Mesodermal cell (in vitro differentiated cells): ENCODE results near the gene ZNF280D.

ENCODE experiments used
- H3K27ac ChIP-seq: 2 replicates; pipeline ENCODE4 v1.7.0; 2013; ENCODE audit warnings: mild to moderate bottlenecking, low read depth, low read length, moderate library complexity; ENCODE audit not compliant: severe bottlenecking
- H3K36me3 ChIP-seq: 2 replicates; pipeline ENCODE4 v1.7.1; 2013; ENCODE audit warnings: mild to moderate bottlenecking, low read length, moderate library complexity; ENCODE audit not compliant: control insufficient read depth, insufficient read depth
- H3K4me1 ChIP-seq: one replicate; pipeline ENCODE4 v1.7.1; 2013; ENCODE audit warnings: mild to moderate bottlenecking, low read length; ENCODE audit not compliant: insufficient read depth, control insufficient read depth, poor library complexity, severe bottlenecking
- H3K4me3 ChIP-seq: 2 replicates; pipeline ENCODE4 v1.7.0; 2013; ENCODE audit warnings: low read length, control low read depth, mild to moderate bottlenecking; ENCODE audit not compliant: insufficient read depth, poor library complexity, severe bottlenecking; ENCODE audit errors: extremely low read depth
- H3K9me3 ChIP-seq: 2 replicates; pipeline ENCODE4 v1.7.1; 2013; ENCODE audit warnings: mild to moderate bottlenecking, low read length, moderate library complexity; ENCODE audit not compliant: control insufficient read depth
- WGBS, 2 experiments: methylation state at CpG; one replicate each; pipeline ENCODE4 v1.1.5; 2013; ENCODE audit warnings: missing lambda C conversion rate in 2 of 2; ENCODE audit not compliant: insufficient coverage in 2 of 2; 5-methylcytosine and 5-hydroxymethylcytosine counted together

Gene ZNF280D

DNA sequence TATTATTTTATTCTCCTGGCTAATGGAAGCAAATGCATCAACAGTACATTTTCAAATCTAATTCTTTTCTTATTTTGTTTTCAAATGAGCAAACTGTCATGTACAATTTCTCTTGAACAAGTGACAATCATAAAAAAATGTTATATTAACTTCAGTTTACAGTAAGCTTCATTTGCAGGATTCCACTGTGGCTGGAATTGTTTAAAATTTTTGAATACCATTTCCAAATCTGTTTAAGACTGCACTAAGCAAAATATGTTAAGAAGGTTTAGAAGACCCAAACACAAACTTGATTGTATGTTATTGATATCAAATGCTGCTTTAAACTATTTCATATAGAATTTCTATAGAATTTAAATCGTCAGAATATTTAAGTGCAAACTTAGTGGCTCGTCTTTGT is 92.8 kb downstream of the ZNF280D start:
- no peaks in the 10 kb centered on the region for H3K9me3 ChIP-seq
- no peaks in the 10 kb centered on the region for H3K4me1 ChIP-seq
- H3K36me3 ChIP-seq: no peaks in the 10 kb centered on the region
- no peak overlapping the region for H3K27ac ChIP-seq
- no peak overlapping the region for H3K4me3 ChIP-seq
- WGBS, 2 experiments: no CpG with 5 or more reads among the region's 2 CpGs

- Histone ChIP-seq H3K4me1 (no peaks in the 10 kb centered on the region), H3K27ac (no peak overlapping the region), H3K9me3 (no peaks in the 10 kb centered on the region), H3K4me3 (no peak overlapping the region), H3K36me3 (no peaks in the 10 kb centered on the region)
Observed at GRCh38 chr15:56640127-56640526, 93.2 kb downstream of the ZNF280D start.

DNA sequence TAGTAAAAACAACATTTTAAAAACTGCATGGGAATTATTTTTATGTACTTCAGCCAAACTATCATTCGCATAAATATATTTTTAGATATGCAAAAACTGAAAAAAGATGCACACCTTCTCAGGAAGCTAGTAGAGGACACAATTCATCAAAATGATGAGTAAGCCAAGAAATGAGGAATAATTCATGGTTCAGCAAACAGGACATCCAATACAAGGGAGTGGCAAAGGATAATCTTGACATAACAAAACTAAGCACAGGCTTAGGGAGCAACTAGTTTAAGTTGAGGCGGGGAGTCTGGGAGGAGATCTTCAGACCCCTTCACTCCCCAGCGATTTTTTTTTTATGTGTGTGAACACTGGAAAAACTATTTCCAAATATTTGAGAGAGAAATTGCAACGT is 93.7 kb downstream of the ZNF280D start:
- H3K4me3 ChIP-seq: no peak overlapping the region
- no peaks in the 10 kb centered on the region for H3K4me1 ChIP-seq
- H3K27ac ChIP-seq: no peak overlapping the region
- no peaks in the 10 kb centered on the region for H3K9me3 ChIP-seq
- H3K36me3 ChIP-seq: no peaks in the 10 kb centered on the region
- no CpG with 5 or more reads among the region's 4 CpGs for whole genome bisulfite sequencing, 2 experiments

DNA sequence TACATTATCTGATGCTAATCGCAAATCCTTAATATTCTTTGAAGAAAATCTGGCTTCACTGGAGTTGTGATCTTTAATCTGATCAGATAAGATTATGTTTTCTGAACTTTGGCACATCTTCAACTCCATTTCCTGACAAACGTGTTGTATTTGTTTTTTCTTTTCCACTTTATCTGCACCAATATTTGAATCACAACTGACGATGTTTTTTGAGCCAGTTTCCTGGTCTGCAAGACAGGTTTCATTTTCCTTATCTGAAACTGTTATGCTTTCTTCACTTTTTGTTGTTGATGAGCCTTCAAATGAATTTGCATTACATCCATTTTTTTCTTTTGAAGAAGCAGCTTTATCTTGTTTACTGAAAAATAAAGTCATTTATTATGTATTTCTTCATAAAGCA is 101.5 kb downstream of the ZNF280D start:
- H3K9me3 ChIP-seq: no peaks in the 10 kb centered on the region
- no peak overlapping the region for H3K4me3 ChIP-seq
- H3K27ac ChIP-seq: no peak overlapping the region
- no peaks in the 10 kb centered on the region for H3K36me3 ChIP-seq
- WGBS, 2 experiments: 86% methylated on average over 1 of the region's 3 CpGs; no CpG with 5 or more reads in 1 of the 2 experiments
- H3K4me1 ChIP-seq: no peaks in the 10 kb centered on the region

GRCh38 chr15:56628893-56629532 is 104.3 kb downstream of the ZNF280D start:
- Histone ChIP-seq H3K4me3 (no peak overlapping the region), H3K36me3 (no peaks in the 10 kb centered on the region), H3K4me1 (no peaks in the 10 kb centered on the region), H3K9me3 (no peaks in the 10 kb centered on the region), H3K27ac (no peak overlapping the region)
- WGBS, 2 experiments: no CpG with 5 or more reads among the region's 2 CpGs

DNA sequence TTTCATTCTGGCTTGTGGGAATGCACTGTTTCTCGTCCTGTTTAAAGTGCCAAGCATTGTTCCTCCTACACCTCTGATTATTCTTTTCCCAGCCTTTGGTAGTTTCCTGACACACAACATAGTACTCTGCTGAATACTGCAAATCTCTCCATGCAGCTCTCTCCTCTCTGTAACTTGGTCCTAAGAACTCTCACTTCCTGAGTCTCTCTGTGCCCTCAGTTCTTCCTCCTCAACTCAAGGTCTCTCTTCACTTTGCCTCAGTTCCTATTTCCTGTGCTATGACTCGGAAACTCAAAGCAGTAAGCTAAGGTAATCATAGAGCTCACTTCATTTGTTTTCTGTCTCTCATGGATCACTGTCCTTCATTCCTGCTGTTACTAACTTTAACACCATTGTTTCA is 113.4 kb downstream of the ZNF280D start:
- Histone ChIP-seq H3K9me3 (no peaks in the 10 kb centered on the region), H3K4me3 (no peak overlapping the region), H3K36me3 (no peaks in the 10 kb centered on the region), H3K27ac (no peak overlapping the region), H3K4me1 (no peaks in the 10 kb centered on the region)
- whole genome bisulfite sequencing, 2 experiments: 71 to 83% methylated on average over 1 to 2 of the region's 2 CpGs

GRCh38 chr15:56617628-56618027 is 115.7 kb downstream of the ZNF280D start:
- no peak overlapping the region for H3K4me3 ChIP-seq
- H3K27ac ChIP-seq: no peak overlapping the region
- H3K9me3 ChIP-seq: no peaks in the 10 kb centered on the region
- no peaks in the 10 kb centered on the region for H3K36me3 ChIP-seq
- WGBS, 2 experiments: no CpG with 5 or more reads among the region's 2 CpGs
- H3K4me1 ChIP-seq: no peaks in the 10 kb centered on the region

DNA sequence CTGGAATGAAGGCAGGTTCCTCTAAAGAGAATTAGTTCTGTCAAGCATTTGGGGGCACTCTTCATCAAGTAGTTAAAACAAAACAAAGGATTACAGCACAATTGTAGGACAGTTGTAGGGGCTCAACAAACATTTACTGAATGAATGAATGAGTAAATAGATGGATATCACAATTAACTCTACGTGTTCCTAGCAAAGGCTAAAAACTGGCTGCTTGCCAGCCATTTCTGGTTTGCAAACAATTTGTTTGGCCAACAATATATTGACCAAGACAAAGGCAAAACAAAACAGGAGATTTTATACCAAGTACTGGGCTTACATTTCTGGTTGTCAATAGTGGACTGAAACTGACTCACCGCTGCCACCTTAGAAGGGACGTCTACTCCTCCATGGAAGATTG is 116.8 kb downstream of the ZNF280D start:
- WGBS, 2 experiments: 90 to 100% methylated on average over 1 of the region's 3 CpGs
- Histone ChIP-seq H3K9me3 (no peaks in the 10 kb centered on the region), H3K36me3 (no peaks in the 10 kb centered on the region), H3K4me3 (no peak overlapping the region), H3K4me1 (no peaks in the 10 kb centered on the region), H3K27ac (no peak overlapping the region)

DNA sequence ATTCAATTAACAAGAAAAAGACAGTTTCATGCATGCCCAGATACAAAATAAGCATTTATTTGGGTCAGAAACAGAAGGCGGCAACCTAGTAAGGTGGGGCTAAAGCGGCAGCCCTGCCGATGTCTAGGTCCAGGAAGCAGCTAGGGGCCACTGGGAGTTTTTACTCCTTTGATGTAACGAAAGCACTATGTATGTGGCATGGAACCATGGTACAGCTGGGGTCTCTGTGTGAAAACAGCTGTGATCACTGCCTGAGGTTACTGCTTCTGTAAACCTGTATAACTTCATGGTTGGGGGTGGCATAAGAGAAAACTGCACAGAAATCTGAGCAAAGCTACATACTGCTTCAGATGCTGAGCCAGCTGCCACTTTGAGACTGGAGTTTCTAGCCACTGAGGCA is 119.5 kb downstream of the ZNF280D start:
- no peaks in the 10 kb centered on the region for H3K36me3 ChIP-seq
- no peak overlapping the region for H3K27ac ChIP-seq
- 86 to 90% methylated on average over 3 to 4 of the region's 4 CpGs for WGBS, 2 experiments
- H3K9me3 ChIP-seq: no peaks in the 10 kb centered on the region
- H3K4me3 ChIP-seq: no peak overlapping the region
- no peaks in the 10 kb centered on the region for H3K4me1 ChIP-seq

- 100% methylated on average over 1 of the region's 1 CpG; no CpG with 5 or more reads in 1 of the 2 experiments for whole genome bisulfite sequencing, 2 experiments
- no peaks in the 10 kb centered on the region for H3K9me3 ChIP-seq
- no peaks in the 10 kb centered on the region for H3K36me3 ChIP-seq
- no peaks in the 10 kb centered on the region for H3K4me1 ChIP-seq
- no peak overlapping the region for H3K4me3 ChIP-seq
- no peak overlapping the region for H3K27ac ChIP-seq
Observed at GRCh38 chr15:56608993-56609392, 124.3 kb downstream of the ZNF280D start.

DNA sequence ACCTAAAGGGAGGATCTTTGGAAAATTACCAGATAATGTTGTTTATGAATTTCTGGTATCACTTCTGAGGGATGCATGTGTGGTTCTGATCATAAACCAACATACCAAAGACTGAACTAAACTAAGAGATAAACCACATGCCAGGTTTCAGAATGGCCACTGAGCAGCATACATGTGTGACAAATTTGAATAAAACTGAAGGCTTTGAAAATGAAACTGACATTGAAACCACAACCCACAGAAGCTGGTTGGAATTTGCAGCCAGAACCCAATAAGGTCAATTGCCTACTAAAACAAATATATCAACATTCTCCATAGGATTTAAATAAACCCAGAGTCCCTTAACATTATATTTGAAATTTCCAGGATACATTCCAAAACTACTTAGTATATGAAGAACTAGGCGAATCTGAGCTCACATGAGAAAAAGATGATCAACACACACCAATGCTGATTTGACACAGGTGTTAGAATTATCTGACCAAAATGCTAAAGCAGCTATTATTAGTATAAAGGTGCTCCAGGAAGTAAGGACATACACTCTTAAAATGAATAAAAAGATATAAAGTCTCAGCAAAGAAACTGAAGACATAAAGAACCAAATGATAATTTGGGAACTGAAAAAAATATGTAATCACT is 125.0 kb downstream of the ZNF280D start:
- no peaks in the 10 kb centered on the region for H3K9me3 ChIP-seq
- H3K27ac ChIP-seq: no peak overlapping the region
- no CpG with 5 or more reads among the region's 1 CpG for WGBS, 2 experiments
- no peaks in the 10 kb centered on the region for H3K36me3 ChIP-seq
- no peaks in the 10 kb centered on the region for H3K4me1 ChIP-seq
- no peak overlapping the region for H3K4me3 ChIP-seq
